Sciatic nerve (tissue), 2 donors: Measurements from ENCODE around the gene SLC2A6. TPM values are rescaled to one million over a fixed set of nuclear protein-coding genes. Genes with fewer than 3 reads are reported as not detected.

Experiments used
- ATAC-seq: fragments of 200-7000 bp; cut with Tn5 transposase; one replicate; pipeline ENCODE4 v1.9.1; 2020; ENCODE audit warnings: mild to moderate bottlenecking, moderate library complexity
- DNase-seq: peaks from one replicate; pipeline ENCODE4 v3.0.0-alpha.2; 2020; ENCODE audit warnings: low spot score
- intact Hi-C: fragments of 100-400 bp; cut with DNase I; formaldehyde crosslinking; loops from one replicate; pipeline ENCODE4 v1.14.2; 2022
- total RNA-seq: library from RNA; stranded (reverse); fragmentation: NEBNext Ultra II Directional; extraction: Animal tissue kit (Norgen Biotek cat#: 25700); gene quantifications from one replicate; pipeline ENCODE4 v1.2.1, GENCODE V29; 2021
- donor health status: DM: no; HTN: no; CAD: no.
- donor health status: DM: no; HTN: no; CAD: no.

Gene SLC2A6
- total RNA-seq, 1 donor from 2014 or later = 3.3 TPM

- DNase-seq = no peak
- intact Hi-C loops = loop anchor here (1.0 to 10.0 kb wide), 2 partner anchors 37 to 301 kb away; no protein-coding TSS in a partner anchor
- peak; percentile 3 for ATAC-seq
Measured at GRCh38 chr9:133485531-133486260, 6.8 kb upstream of the SLC2A6 start.

GRCh38 chr9:133484671-133485437 lies 6.0 kb upstream of the SLC2A6 start:
- no peak for DNase-seq
- ATAC-seq = no peak
- intact Hi-C loops = loop anchor here (10.0 kb wide), 1 partner anchor 300 kb away; no protein-coding TSS in a partner anchor

GRCh38 chr9:133483611-133484010 lies 4.7 kb upstream of the SLC2A6 start:
- ATAC-seq (no peak), DNase-seq (no peak)
- intact Hi-C loops = loop anchor here (10.0 kb wide), 1 partner anchor 299 kb away; no protein-coding TSS in a partner anchor

DNA sequence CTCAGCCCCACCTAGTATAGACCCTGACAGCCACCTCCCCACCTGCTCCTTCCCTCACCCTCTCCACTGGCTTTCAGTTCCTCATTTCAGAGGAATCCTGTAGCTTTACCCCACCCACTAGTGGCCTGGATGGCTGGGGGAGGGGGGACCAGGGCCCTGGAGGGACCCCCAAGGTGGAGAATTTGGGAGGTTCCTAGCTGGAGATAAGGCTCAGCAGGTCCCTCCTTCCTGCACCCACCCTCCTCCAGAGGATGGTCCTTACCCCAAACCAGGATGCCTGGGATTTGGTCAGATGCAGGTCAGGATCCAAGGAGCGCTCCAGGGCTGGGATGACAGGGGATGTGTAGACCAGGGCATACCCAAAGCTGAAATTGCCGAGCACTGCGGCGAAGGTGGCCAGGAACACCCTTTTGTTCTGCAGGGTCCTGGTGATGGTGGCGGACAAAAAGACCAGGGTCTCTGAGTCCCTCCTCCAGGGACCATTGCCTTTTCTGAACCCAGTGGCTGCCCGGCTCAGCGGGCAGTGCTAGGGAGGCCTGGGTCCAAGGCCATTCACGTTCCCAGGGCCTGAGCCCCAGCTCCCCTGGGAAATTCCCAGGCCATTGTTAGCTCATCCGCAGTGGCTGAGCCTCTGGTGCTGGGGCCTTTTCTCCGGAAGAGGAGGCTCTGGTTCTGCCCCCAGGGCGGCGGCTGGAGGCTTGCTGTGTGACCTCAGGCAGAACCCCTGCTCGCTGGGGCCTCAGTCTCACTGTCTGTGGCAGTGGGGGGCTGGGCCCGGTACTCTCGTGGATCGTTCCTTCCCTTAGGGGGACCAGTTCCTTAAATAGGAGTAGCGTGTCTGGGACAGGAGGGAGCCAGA lies 678 bp downstream of the SLC2A6 start:
- intact Hi-C loops = no loop called here
- ATAC-seq (peak; percentile 13), DNase-seq (no peak)

GRCh38 chr9:133477461-133477860 lies 1.4 kb downstream of the SLC2A6 start:
- no peak for ATAC-seq
- intact Hi-C loops = no loop called here
- no peak for DNase-seq

GRCh38 chr9:133476941-133477340 lies 2.0 kb downstream of the SLC2A6 start:
- ATAC-seq (no peak), DNase-seq (no peak)
- intact Hi-C loops = no loop called here

DNA sequence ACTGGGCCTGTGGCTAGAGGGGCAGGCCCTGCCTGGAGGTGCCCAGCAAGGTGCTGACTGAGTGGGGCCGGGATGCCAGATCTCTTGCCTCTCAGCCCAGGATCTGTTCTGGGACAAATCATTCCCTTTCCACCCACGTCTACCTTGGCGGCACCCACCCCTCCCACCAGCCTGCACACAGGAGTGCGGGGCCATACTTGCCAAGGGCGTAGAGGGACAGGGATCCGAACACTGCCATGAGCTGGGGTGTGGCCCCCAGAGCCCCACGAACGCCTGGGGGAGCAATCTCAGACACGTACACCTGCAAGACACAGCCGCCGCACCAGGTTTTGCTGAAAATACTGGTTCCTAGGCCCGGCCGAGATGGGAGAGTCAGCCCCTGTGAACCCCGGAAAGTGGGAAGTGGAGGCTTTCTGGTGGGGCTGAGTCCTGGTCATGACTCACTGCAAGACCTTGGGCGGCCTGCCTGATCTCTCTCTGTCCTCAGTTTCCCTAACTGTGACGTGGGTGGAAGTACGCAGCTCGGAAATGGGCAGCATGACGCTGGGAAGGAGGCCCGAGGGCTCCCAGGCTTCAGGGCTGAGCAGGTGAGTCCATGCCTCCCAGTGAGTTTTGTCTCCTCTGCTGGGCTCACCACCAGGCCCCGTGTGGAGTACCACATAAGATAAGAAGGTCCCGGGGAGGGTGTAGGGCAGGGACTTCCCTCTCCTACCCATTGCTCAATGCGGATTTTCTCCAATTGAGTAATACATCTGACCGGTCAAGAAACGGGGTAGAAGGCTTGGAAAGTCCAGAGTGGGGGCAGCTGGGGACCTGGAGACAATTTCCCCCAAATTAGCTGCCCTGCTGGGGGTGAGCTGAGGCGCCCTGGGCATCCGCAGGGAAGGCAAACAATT lies 2.6 kb downstream of the SLC2A6 start:
- ATAC-seq (no peak), DNase-seq (no peak)
- intact Hi-C loops = no loop called here

DNA sequence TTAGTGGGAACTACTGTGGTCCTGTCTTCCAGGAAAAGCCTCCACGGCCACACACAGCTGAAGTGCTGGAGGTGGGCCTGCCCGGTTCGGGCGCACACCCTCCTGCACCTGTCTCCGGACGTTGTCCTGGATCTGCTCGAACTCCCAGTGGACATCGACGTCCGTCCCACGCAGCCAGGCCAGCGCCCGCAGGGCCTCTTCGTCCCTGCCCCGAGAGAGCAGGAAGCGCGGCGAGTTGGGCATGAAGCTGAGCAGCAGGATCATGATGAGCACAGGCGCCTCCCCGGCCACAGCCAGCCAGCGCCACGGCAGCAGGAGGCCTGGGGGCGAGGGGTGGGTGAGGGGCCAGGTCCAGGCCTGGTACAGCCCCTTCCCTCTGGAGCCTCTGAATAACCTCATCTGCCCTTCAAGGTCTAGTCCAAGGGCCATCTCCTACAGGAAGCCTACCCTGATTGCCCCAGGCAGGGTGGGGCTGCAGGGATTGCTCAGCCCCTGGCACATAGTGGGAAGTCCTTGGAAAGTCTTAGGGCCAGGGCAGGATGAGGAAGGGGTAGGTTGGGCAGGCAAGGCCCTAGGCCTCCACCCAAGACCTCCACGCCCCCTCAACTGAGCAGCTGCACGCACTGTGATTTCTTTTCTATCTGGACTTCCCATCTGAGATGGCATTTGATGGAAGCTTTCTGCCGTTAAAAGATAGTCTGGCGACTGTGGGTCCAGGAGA lies 3.4 kb downstream of the SLC2A6 start:
- ATAC-seq (no peak), DNase-seq (no peak)

GRCh38 chr9:133474853-133475252 lies 4.0 kb downstream of the SLC2A6 start:
- no peak for DNase-seq
- intact Hi-C loops = no loop called here
- no peak for ATAC-seq

More for the DNA sequence above, 3.4 kb downstream of the SLC2A6 start:
- intact Hi-C loops = no loop called here

GRCh38 chr9:133474215-133474614 lies 4.7 kb downstream of the SLC2A6 start:
- DNase-seq = no peak
- intact Hi-C loops = no loop called here
- ATAC-seq = no peak

DNA sequence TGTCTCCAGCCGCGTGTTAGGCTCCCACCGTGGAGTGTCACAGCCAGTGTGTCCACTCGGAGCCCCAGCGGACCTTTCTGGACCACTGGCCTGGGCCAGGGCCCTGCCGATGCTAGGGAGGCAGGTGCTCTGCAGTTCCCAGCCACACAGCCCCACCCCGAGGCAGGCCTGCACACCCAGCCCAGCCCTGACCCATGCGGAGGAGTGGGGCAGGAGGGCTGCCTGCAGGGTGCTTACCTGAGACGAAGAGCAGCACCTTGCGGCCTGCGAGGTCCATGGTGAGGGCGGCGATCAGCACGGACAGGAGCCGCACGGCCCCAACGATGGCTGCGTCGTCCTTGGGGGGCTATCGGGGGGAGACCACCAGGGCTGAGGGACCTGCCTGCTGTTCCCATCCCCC lies 5.2 kb downstream of the SLC2A6 start:
- no peak for DNase-seq
- ATAC-seq = no peak
- intact Hi-C loops = no loop called here

DNA sequence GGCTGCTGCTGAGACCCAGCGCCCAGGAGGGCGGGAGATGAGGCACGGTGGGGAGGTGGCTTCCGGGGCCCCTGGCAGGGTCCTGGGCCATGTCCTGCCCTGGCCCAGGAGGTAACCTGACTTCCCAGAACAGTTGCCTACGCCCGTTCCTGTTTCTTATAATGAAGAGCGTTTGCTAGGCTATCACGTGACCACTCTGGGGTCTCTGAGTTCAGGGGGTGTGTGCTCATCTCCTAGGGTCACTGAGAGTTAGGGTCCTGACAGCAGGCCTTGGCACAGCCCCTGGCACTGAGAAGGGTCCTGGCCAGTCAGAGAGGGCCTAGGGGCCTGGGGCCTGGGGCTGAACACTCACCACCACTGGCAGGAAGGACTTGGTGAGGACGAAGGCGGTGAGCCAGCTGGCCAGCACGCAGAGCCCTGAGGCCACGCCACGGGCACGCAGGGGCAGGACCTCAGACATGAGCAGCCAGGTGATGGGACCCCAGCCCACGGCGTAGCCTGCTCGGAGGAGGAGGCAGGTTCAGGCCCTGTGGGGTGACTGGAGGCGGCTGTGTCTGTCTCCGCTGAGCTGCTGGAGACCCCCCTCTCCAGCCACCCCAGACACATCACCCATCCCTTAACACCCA lies 6.0 kb downstream of the SLC2A6 start:
- intact Hi-C loops = no loop called here
- no peak for ATAC-seq
- DNase-seq = no peak

GRCh38 chr9:133472277-133472645 lies 6.6 kb downstream of the SLC2A6 start:
- intact Hi-C loops = no loop called here
- ATAC-seq (no peak), DNase-seq (no peak)

- ATAC-seq = no peak
- no peak for DNase-seq
Measured at GRCh38 chr9:133471551-133472276, 7.2 kb downstream of the SLC2A6 start.

GRCh38 chr9:133470988-133471387 lies 7.9 kb downstream of the SLC2A6 start:
- intact Hi-C loops = no loop called here
- ATAC-seq = no peak
- DNase-seq = no peak

More at GRCh38 chr9:133471551-133472276, 7.2 kb downstream of the SLC2A6 start:
- intact Hi-C loops = no loop called here

- ATAC-seq = no peak
- intact Hi-C loops = no loop called here
- DNase-seq = no peak
Measured at GRCh38 chr9:133470427-133470924, 8.4 kb downstream of the SLC2A6 start.
